ENCODE measurements around the gene PCDHGA11.
"Not testable (repeated sequence)": the region's sequence is repeated elsewhere in the genome, so short reads cannot be mapped to it uniquely, and the experiment has no call there.

The PCDHGA11 gene

GRCh38 chr5:141420855-141421488, at the start of gene PCDHGA11:
Gene PCDHGA11, plus strand, starts transcription at chr5:141421051. Its CDS starts 177 bp downstream, at chr5:141421228.
- no peak for DNase-seq (ENCODE audit: low read depth)

GRCh38 chr5:141371572-141372475, 49.0 kb upstream of the PCDHGA11 start:
- no peak for DNase-seq (ENCODE audit: low read depth)

- no peak for DNase-seq (ENCODE audit: low read depth)
Observed at GRCh38 chr5:141373673-141374317, 47.1 kb upstream of the PCDHGA11 start, which contains the start of gene PCDHGA6. Gene PCDHGA6, plus strand, starts transcription at chr5:141373891. Its CDS starts 193 bp downstream, at chr5:141374084.

GRCh38 chr5:141374627-141375026, 46.2 kb upstream of the PCDHGA11 start:
- DNase-seq (ENCODE audit: low read depth), result no peak

- not testable (repeated sequence) for DNase-seq (ENCODE audit: low read depth)
Observed at GRCh38 chr5:141375444-141376155, 45.3 kb upstream of the PCDHGA11 start.

- no peak for DNase-seq (ENCODE audit: low read depth)
Observed at GRCh38 chr5:141382469-141383294, 38.2 kb upstream of the PCDHGA11 start, which contains the start of gene PCDHGA7. Gene PCDHGA7, plus strand, starts transcription at chr5:141382742. Its CDS starts 158 bp downstream, at chr5:141382900.

- DNase-seq (ENCODE audit: low read depth), result no peak
Observed at GRCh38 chr5:141383345-141383744, 37.5 kb upstream of the PCDHGA11 start.

GRCh38 chr5:141384471-141385267, 36.2 kb upstream of the PCDHGA11 start:
- DNase-seq (ENCODE audit: low read depth), result no peak

- not testable (repeated sequence) for DNase-seq (ENCODE audit: low read depth)
Observed at GRCh38 chr5:141387557-141388311, 33.1 kb upstream of the PCDHGA11 start, which contains the start of gene PCDHGB4. Gene PCDHGB4, plus strand, starts transcription at chr5:141387698. Its CDS starts 187 bp downstream, at chr5:141387885.

- DNase-seq (ENCODE audit: low read depth), result no peak
Observed at GRCh38 chr5:141388661-141389060, 32.2 kb upstream of the PCDHGA11 start.

- no peak for DNase-seq (ENCODE audit: low read depth)
Observed at GRCh38 chr5:141389153-141390042, 31.5 kb upstream of the PCDHGA11 start.

- DNase-seq (ENCODE audit: low read depth), result no peak
Observed at GRCh38 chr5:141392429-141393198, 28.2 kb upstream of the PCDHGA11 start, which contains the start of gene PCDHGA8. Gene PCDHGA8, plus strand, starts transcription at chr5:141392633. Its CDS starts 181 bp downstream, at chr5:141392814.

GRCh38 chr5:141393267-141393666, 27.6 kb upstream of the PCDHGA11 start:
- no peak for DNase-seq (ENCODE audit: low read depth)

GRCh38 chr5:141394401-141395187, 26.3 kb upstream of the PCDHGA11 start:
- not testable (repeated sequence) for DNase-seq (ENCODE audit: low read depth)

- DNase-seq (ENCODE audit: low read depth), result not testable (repeated sequence)
Observed at GRCh38 chr5:141397756-141398551, 22.9 kb upstream of the PCDHGA11 start, which contains the start of gene PCDHGB5. Gene PCDHGB5, plus strand, starts transcription at chr5:141397947. Its CDS starts 181 bp downstream, at chr5:141398128.
